GM06990 (cell line): ENCODE data around the gene WDFY2.

Source experiments
- DNase-seq: peaks from one replicate; pipeline ENCODE4 v3.0.0-alpha.2; 2011; ENCODE audit not compliant: insufficient read length; ENCODE audit errors: extremely low read depth
- H3K27me3 ChIP-seq: replicated peaks from 2 replicates; pipeline ENCODE4 v1.6.0; 2011; ENCODE audit warnings: low read length; ENCODE audit not compliant: control insufficient read depth, insufficient read depth
- H3K36me3 ChIP-seq: 2 replicates; pipeline ENCODE4 v1.5.1; 2011; ENCODE audit warnings: low read length; ENCODE audit not compliant: control insufficient read depth, insufficient read depth
- H3K4me3 ChIP-seq: replicated peaks from 2 replicates; pipeline ENCODE4 v1.5.1; 2011; ENCODE audit warnings: low read depth, mild to moderate bottlenecking, control low read depth, low read length
- TF ChIP-seq, protein P1 (sequence below): IDR thresholded peaks from 2 replicates; pipeline ENCODE4 v1.5.1; 2011; ENCODE audit warnings: low read length, control low read depth, mild to moderate bottlenecking, inconsistent platforms; ENCODE audit not compliant: insufficient read depth, poor library complexity, severe bottlenecking

The WDFY2 gene

DNA sequence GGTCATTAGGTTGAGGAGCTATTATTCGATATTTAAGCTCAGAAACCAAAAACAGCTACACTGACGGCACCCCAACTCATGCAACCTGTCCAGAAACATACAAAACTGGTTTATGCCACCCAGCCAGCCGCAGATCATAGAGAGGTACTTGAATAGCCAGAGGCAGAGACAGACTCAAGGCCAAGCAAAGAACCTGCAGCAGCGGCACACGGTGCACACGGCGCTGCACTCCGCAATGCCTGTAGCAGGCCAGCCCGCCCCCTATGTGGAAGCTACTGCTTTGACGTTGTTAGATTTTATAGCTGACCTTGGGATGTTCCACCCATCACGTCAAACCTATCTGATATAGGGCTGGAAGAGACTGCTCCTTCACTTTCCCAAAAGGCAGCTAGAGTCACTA is 231.6 kb downstream of the WDFY2 start:
- Histone ChIP-seq H3K27me3 (no peaks in the 10 kb centered on the region), H3K4me3 (no peak overlapping the region), H3K36me3 (no peaks in the 10 kb centered on the region)
- no peak for DNase-seq
- TF ChIP-seq, protein P1, sequence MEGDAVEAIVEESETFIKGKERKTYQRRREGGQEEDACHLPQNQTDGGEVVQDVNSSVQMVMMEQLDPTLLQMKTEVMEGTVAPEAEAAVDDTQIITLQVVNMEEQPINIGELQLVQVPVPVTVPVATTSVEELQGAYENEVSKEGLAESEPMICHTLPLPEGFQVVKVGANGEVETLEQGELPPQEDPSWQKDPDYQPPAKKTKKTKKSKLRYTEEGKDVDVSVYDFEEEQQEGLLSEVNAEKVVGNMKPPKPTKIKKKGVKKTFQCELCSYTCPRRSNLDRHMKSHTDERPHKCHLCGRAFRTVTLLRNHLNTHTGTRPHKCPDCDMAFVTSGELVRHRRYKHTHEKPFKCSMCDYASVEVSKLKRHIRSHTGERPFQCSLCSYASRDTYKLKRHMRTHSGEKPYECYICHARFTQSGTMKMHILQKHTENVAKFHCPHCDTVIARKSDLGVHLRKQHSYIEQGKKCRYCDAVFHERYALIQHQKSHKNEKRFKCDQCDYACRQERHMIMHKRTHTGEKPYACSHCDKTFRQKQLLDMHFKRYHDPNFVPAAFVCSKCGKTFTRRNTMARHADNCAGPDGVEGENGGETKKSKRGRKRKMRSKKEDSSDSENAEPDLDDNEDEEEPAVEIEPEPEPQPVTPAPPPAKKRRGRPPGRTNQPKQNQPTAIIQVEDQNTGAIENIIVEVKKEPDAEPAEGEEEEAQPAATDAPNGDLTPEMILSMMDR, result no peak

DNA sequence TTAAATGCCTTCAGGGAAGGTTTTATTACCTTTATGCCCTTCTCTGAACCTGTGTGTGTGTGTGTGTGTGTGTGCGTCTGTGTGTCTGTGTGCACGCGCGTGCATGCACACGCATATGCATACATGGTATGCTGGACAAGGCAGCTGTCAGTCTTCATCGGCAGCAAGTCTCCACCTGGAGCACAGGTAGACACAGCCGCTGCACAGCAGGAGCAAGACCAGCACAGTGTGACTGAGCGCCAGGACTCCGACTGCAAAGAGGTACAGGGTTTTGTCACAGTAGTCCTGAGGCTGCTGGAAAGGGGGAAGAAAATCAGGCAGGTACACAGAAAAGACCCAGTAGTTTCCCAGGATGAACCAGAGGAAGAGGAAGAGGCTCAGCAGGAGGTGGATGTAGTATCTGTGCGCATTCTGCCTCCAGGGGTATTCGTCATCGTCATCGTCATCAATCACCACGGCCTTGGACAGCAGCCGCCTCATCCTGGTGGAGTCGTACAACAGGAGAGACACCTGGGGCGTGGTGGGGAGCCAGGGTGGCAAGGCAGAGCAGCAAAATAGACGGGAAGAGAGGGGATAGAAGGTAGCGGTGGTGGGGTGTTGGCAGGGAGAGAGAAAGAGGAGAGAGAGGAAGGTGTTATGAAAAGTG is 232.5 kb downstream of the WDFY2 start:
- H3K27me3 ChIP-seq, result no peaks in the 10 kb centered on the region
- no peaks in the 10 kb centered on the region for H3K36me3 ChIP-seq
- no peak overlapping the region for H3K4me3 ChIP-seq
- TF ChIP-seq, protein P1, result no peak
- no peak for DNase-seq
